Adrenal gland (tissue), 12 donors: ENCODE measurements around the gene NCKAP5. TPM values are rescaled to one million over a fixed set of nuclear protein-coding genes. Genes with fewer than 3 reads are reported as not detected.

ENCODE experiments used
- DNase-seq, 7 donors: peaks; one replicate each; pipeline ENCODE4 v3.0.0-alpha.2; 2019 to 2020
- H3K27ac ChIP-seq, 5 donors: fragments of 200-600 bp; sonication (generic) in 4 of 5; 1 replicate in 3 of 5; 2 replicates in 2 of 5; pipeline versions ENCODE4 v1.5.1 to v1.8.0; 2016 to 2020; ENCODE audit warnings: mild to moderate bottlenecking in 1 of 5
- H3K27me3 ChIP-seq: fragments of 200-600 bp; 2 replicates; pipeline ENCODE4 v1.8.0; 2021
- H3K36me3 ChIP-seq, 2 donors: fragments of 200-600 bp; replicated peaks in 1 of 2; 1 replicate in 1 of 2; 2 replicates in 1 of 2; pipeline versions ENCODE4 v1.5.1 to v1.8.0; 2018 to 2022
- H3K4me1 ChIP-seq, 2 donors: fragments of 200-600 bp; replicated peaks in 1 of 2; 1 replicate in 1 of 2; 2 replicates in 1 of 2; pipeline versions ENCODE4 v1.5.1 to v1.8.0; 2018 to 2021
- H3K4me3 ChIP-seq, 4 donors: fragments of 200-600 bp; sonication (generic) in 3 of 4; one replicate each; pipeline ENCODE4 v1.5.1; 2016 to 2018
- H3K9me3 ChIP-seq, 3 donors: fragments of 200-600 bp; sonication (generic) in 1 of 3; replicated peaks in 1 of 3; 1 replicate in 2 of 3; 2 replicates in 1 of 3; pipeline versions ENCODE4 v1.5.1 to v1.8.0; 2016 to 2021
- POLR2A ChIP-seq, 2 donors: fragments of 450-650 bp; IDR thresholded peaks; one replicate each; pipeline ENCODE4 v1.6.1; 2017; ENCODE audit warnings: antibody characterized with exemption in 2 of 2, mild to moderate bottlenecking in 2 of 2, moderate library complexity in 1 of 2
- WGBS, 4 donors: extraction: QIAGEN DNeasy Blood & Tissue Kit in 2 of 4; methylation state at CpG; one replicate each; pipeline versions ENCODE4 v1.1.5 to v1.1.7; 2013 to 2017; 5-methylcytosine and 5-hydroxymethylcytosine counted together
- intact Hi-C, 2 donors: fragments of 100-400 bp; cut with DNase I; formaldehyde crosslinking; loops; one replicate each; pipeline versions ENCODE4 v1.14.1 to v1.15.0; 2022 to 2023
- polyA plus RNA-seq, 3 donors: library from polyadenylated mRNA; stranded (reverse); fragments of 200-250 nt in 2 of 3; fragments of 350-450 nt in 1 of 3; fragmentation: Illumina TruSeq in 1 of 3; extraction: RNeasy Lipid Tissue Mini Kit (QIAGEN cat#74804) in 1 of 3; gene quantifications; one replicate each; pipeline ENCODE4 v1.2.3, GENCODE V29; 2013 to 2014
- total RNA-seq, 9 donors: library from RNA; depleted of rRNA in 4 of 9; stranded (reverse); fragments of >200 nt in 4 of 9; fragments of 120-200 nt in 1 of 9; fragmentation: NEBNext Ultra II Directional in 1 of 9; extraction: Animal tissue kit (Norgen Biotek cat#: 25700) in 1 of 9; gene quantifications; one replicate each; pipeline versions ENCODE4 v1.1.0 to v1.2.4, GENCODE V29; 2013 to 2023
- TF ChIP-seq, protein P1 (sequence below), 6 experiments: fragments of 450-650 bp in 4 of 6; fragments of 200-600 bp in 2 of 6; sonication (generic) in 1 of 6; IDR thresholded peaks; 1 replicate in 5 of 6; 2 replicates in 1 of 6; pipeline versions ENCODE4 v1.5.1 to v1.8.0; 2016 to 2021; ENCODE audit warnings: antibody characterized with exemption in 6 of 6, mild to moderate bottlenecking in 2 of 6, moderate library complexity in 1 of 6
- donor health status: healthy with polysubstance abuse.
- donor health status: Bipolar disorder and iron deficiency.
- donor health status: DM: yes; HTN: yes; CAD: no.
- donor health status: DM: no; HTN: no; CAD: no.
- donor health status: DM: no; HTN: no; CAD: no.
- donor health status: DM: yes; HTN: yes; CAD: no.

NCKAP5 gene
- total and polyA plus RNA-seq, 12 donors, result 0.06 to 3.1 (median 1.1) TPM

DNA sequence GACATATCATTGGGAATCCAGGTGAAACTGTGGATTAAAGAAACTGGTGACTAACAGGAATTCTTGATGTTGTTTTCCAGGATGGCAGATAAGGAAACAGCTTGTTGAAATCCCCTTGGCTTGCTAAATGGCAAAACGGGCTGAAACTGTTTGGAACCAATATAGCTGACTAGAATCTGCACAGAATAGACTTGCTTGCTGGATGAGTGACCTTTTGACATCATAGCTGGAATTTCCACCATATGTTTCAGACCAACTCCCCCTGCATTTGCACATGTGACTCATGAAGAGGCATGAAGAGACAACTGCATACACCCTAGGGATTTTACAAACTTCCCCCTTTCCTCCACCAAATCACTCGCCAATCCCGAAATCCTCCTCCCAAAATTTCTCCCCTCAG, 810.6 kb downstream of the NCKAP5 start:
- Histone ChIP-seq H3K27me3 (no peaks in the 10 kb centered on the region), H3K36me3 (no peaks in the 10 kb centered on the region), H3K9me3 (no peaks in the 10 kb centered on the region), H3K4me1 (no peaks in the 10 kb centered on the region), H3K27ac (no peak overlapping the region), H3K4me3 (no peak overlapping the region)
- TF ChIP-seq POLR2A (IDR thresholded peaks at IDR 0.05), result no peak
- TF ChIP-seq, protein P1, sequence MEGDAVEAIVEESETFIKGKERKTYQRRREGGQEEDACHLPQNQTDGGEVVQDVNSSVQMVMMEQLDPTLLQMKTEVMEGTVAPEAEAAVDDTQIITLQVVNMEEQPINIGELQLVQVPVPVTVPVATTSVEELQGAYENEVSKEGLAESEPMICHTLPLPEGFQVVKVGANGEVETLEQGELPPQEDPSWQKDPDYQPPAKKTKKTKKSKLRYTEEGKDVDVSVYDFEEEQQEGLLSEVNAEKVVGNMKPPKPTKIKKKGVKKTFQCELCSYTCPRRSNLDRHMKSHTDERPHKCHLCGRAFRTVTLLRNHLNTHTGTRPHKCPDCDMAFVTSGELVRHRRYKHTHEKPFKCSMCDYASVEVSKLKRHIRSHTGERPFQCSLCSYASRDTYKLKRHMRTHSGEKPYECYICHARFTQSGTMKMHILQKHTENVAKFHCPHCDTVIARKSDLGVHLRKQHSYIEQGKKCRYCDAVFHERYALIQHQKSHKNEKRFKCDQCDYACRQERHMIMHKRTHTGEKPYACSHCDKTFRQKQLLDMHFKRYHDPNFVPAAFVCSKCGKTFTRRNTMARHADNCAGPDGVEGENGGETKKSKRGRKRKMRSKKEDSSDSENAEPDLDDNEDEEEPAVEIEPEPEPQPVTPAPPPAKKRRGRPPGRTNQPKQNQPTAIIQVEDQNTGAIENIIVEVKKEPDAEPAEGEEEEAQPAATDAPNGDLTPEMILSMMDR (IDR thresholded peaks at IDR 0.05), result no peak
- WGBS, 4 donors, result 55 to 65% (median 61%) methylated on average over 3 of the region's 3 CpGs
- intact Hi-C loops, result no loop called here
- no peak for DNase-seq

DNA sequence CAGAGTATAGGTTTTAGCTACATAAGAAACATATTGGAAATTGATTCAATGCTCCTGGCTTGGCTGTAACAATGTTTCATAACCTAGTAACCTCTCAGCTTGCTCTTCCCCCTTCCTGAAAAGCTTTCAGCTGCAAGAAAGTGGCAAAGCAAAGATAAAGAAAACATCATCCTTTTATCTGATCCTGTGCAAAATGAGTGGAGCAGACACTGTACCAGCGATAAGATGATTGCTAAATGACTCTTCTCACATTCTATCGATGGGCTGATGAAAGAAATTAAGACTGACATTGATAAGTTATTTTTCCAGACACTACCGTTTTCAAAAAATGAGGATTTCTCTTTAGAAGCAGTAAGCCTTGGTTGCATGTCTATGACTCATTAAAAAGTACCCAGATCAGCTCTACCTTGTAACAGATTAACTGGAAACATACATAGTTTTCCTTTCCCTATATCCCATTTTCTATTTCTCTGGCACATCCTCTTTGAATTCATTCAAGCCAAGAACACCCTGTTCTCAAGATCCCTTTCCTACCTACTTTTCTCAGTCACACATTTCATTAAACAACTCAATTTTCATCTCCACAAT, 811.2 kb downstream of the NCKAP5 start:
- Histone ChIP-seq H3K27me3 (no peaks in the 10 kb centered on the region), H3K4me1 (no peaks in the 10 kb centered on the region), H3K4me3 (no peak overlapping the region), H3K27ac (no peak overlapping the region), H3K9me3 (no peaks in the 10 kb centered on the region), H3K36me3 (no peaks in the 10 kb centered on the region)
- 40 to 54% (median 45%) methylated on average over 3 of the region's 3 CpGs for WGBS, 4 donors
- intact Hi-C loops, result no loop called here
- no peak for DNase-seq
- TF ChIP-seq, protein P1 (IDR thresholded peaks at IDR 0.05), result no peak
- TF ChIP-seq POLR2A (IDR thresholded peaks at IDR 0.05), result no peak

DNA sequence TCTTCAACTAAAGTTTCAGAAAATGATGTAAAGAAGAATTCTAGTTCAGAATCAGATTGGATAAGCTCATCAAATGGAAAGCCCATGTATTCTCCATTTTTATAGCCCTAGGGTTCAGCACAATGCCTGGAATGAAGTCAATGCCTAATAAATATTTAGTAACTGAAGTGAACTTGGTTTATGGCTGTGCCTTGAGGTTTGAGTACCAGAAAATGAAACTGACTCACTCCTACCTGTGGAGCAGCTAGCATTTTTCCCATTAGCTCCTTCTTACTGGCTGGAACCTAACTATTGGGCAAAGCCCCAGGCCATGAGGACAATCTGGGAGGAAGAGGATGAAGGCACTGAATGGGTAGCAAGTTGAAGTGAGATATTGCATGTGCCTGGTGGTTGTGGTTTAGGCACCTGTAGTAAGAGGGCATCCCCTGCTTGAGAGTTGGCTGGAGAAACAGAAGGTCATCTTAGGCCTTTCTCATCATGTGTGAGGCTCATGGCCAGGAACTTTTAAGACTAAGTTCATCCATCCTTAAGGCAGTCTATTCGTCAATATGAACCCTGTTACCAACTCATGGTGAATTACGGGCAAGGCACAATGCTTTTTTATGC, 813.3 kb downstream of the NCKAP5 start:
- Histone ChIP-seq H3K4me1 (no peaks in the 10 kb centered on the region), H3K36me3 (no peaks in the 10 kb centered on the region), H3K27ac (no peak overlapping the region), H3K9me3 (no peaks in the 10 kb centered on the region), H3K4me3 (no peak overlapping the region), H3K27me3 (no peaks in the 10 kb centered on the region)
- WGBS, 4 donors, result 77 to 92% (median 85%) methylated on average over 2 of the region's 2 CpGs
- intact Hi-C loops, result no loop called here
- no peak for DNase-seq
- TF ChIP-seq, protein P1 (IDR thresholded peaks at IDR 0.05), result no peak
- TF ChIP-seq POLR2A (IDR thresholded peaks at IDR 0.05), result no peak

GRCh38 chr2:132754392-132754791, 813.9 kb downstream of the NCKAP5 start:
- Histone ChIP-seq H3K4me1 (no peaks in the 10 kb centered on the region), H3K36me3 (no peaks in the 10 kb centered on the region), H3K27me3 (no peaks in the 10 kb centered on the region), H3K27ac (no peak overlapping the region), H3K4me3 (no peak overlapping the region), H3K9me3 (no peaks in the 10 kb centered on the region)
- TF ChIP-seq, protein P1 (IDR thresholded peaks at IDR 0.05), result no peak
- no peak for TF ChIP-seq POLR2A (IDR thresholded peaks at IDR 0.05)
- 38 to 54% (median 43%) methylated on average over 1 of the region's 1 CpG for WGBS, 4 donors
- DNase-seq, result no peak
- intact Hi-C loops, result no loop called here
